BJ (cell line): ENCODE measurements around the gene SPG7. TPM values are rescaled to one million over a fixed set of nuclear protein-coding genes. Genes with fewer than 3 reads are reported as not detected.

Experiments used
- CTCF ChIA-PET: fragments of 350-600 bp; formaldehyde crosslinking; extraction: SDS; loops from one replicate; lab custom pipeline; 2021; ENCODE audit warnings: antibody characterized with exemption, inconsistent platforms; lab: Yijun Ruan, JAX
- POLR2A ChIA-PET: fragments of 300-600 bp; sonication (Branson Sonifier 250); formaldehyde crosslinking; extraction: SDS; loops from one replicate; lab custom pipeline; 2021; ENCODE audit warnings: antibody characterized with exemption; lab: Charles Lee
- DNase-seq: peaks from one replicate; pipeline ENCODE4 v3.0.0-alpha.2; 2011; ENCODE audit warnings: low read depth
- H3K27me3 ChIP-seq: 2 replicates; pipeline ENCODE4 v1.6.0; 2011; ENCODE audit warnings: low read length; ENCODE audit not compliant: control insufficient read depth, insufficient read depth
- H3K36me3 ChIP-seq: 2 replicates; pipeline ENCODE4 v1.5.1; 2011; ENCODE audit warnings: low read length; ENCODE audit not compliant: control insufficient read depth, insufficient read depth
- H3K4me3 ChIP-seq: 2 replicates; pipeline ENCODE4 v1.5.1; 2011; ENCODE audit warnings: low read depth, mild to moderate bottlenecking, control low read depth, low read length
- polyA plus RNA-seq: library from polyadenylated mRNA; depleted of rRNA; stranded (reverse); fragments of >200 nt; gene quantifications from 2 replicates; pipeline ENCODE4 v1.2.3, GENCODE V29; 2011
- TF ChIP-seq, protein P1 (sequence below): IDR thresholded peaks from 2 replicates; pipeline ENCODE4 v1.5.1; 2011; ENCODE audit warnings: low read depth, mild to moderate bottlenecking, control low read depth, inconsistent platforms, low read length, moderate library complexity; ENCODE audit not compliant: insufficient read depth

SPG7 gene
- polyA plus RNA-seq, 1 experiment, result 45.0 TPM

- DNase-seq, result no peak
- TF ChIP-seq, protein P1, sequence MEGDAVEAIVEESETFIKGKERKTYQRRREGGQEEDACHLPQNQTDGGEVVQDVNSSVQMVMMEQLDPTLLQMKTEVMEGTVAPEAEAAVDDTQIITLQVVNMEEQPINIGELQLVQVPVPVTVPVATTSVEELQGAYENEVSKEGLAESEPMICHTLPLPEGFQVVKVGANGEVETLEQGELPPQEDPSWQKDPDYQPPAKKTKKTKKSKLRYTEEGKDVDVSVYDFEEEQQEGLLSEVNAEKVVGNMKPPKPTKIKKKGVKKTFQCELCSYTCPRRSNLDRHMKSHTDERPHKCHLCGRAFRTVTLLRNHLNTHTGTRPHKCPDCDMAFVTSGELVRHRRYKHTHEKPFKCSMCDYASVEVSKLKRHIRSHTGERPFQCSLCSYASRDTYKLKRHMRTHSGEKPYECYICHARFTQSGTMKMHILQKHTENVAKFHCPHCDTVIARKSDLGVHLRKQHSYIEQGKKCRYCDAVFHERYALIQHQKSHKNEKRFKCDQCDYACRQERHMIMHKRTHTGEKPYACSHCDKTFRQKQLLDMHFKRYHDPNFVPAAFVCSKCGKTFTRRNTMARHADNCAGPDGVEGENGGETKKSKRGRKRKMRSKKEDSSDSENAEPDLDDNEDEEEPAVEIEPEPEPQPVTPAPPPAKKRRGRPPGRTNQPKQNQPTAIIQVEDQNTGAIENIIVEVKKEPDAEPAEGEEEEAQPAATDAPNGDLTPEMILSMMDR, result no peak
- ChIA-PET CTCF (interaction anchor here (0.5 to 3.3 kb wide), 13 partner anchors 15 to 285 kb away, joined by 3 to 35 read pairs (median 4); partner anchors contain the start of gene DPEP1), POLR2A (no interaction called here)
- H3K4me3 ChIP-seq, result peak within 1 kb of the TSS; percentile 36
- no peaks in the 10 kb centered on the region for H3K36me3 ChIP-seq
- no peaks in the 10 kb centered on the region for H3K27me3 ChIP-seq
Measured at GRCh38 chr16:89575247-89576152, 67.3 kb downstream of the SPG7 start, which contains the start of gene CPNE7. CPNE7 (plus strand) TSS chr16:89575758; CDS start chr16:89575898, 140 bp downstream.

GRCh38 chr16:89576153-89577054, 68.2 kb downstream of the SPG7 start:
- CTCF ChIA-PET, result interaction anchor here (0.6 to 3.3 kb wide), 11 partner anchors 26 to 284 kb away, joined by 3 to 35 read pairs (median 4); partner anchors contain the start of gene DPEP1
- TF ChIP-seq, protein P1, result no peak

DNA sequence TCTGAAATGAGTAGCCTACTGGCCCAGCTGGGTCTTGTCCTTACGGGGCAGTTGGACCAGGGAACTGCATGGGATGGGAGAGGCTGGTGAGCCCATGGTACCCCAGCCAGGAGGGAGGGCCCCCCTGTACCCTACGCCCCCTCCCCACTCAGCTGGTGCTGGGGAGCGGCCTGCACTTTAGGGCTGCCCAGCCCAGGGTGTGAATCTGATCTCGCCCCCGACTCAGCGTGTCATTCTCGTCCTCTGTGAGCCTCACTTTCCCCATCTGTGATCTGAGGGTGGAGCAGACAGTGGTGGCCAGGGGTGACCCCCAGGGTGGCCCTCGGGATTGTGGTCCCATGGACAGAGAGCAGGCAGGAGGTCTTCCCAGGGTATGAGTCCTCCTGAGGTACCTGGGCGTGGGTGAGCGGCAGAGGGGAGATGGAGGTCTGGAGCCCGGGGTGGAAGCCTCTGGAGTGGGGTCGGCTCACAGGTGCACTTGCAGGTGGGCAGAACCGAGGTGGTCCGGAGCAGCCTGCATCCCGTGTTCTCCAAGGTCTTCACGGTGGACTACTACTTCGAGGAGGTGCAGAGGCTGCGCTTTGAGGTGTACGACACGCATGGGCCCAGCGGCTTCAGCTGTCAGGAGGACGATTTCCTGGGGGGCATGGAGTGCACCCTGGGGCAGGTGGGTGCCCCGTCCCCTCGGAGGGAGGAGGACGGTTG, 69.0 kb downstream of the SPG7 start:
- H3K4me3 ChIP-seq, result no peak overlapping the region
- TF ChIP-seq, protein P1, result no peak

More at GRCh38 chr16:89576153-89577054, 68.2 kb downstream of the SPG7 start:
- Histone ChIP-seq H3K27me3 (no peaks in the 10 kb centered on the region), H3K4me3 (peak overlapping the region; percentile 36), H3K36me3 (no peaks in the 10 kb centered on the region)
- POLR2A ChIA-PET, result no interaction called here
- no peak for DNase-seq

DNA sequence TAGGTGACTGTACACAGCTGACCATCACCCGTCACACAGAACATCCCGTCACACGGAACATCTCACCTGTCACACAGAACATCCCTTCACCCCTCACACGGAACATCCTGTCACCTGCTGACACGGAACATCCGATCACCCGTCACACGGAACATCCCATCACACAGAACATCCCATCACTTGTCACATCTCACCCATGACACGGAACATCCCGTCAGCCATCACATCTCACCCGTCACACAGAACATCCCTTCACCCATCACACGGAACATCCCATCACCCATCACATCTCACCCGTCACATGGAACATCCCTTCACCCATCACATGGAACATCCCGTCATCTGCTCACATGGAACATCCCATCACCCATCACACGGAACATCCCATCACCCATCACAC, 71.1 kb downstream of the SPG7 start:
- DNase-seq, result no peak
- TF ChIP-seq, protein P1, result no peak
- Histone ChIP-seq H3K27me3 (no peaks in the 10 kb centered on the region), H3K36me3 (no peaks in the 10 kb centered on the region), H3K4me3 (no peak overlapping the region)
- POLR2A ChIA-PET, result no interaction called here
- CTCF ChIA-PET, result interaction anchor here (0.7 kb wide), 1 partner anchor 67 kb away, joined by 5 read pairs; no protein-coding TSS in a partner anchor

More for the DNA sequence above, 69.0 kb downstream of the SPG7 start:
- H3K36me3 ChIP-seq, result no peaks in the 10 kb centered on the region
- DNase-seq, result no peak
- no peaks in the 10 kb centered on the region for H3K27me3 ChIP-seq
- ChIA-PET CTCF (interaction anchor here (0.7 to 3.3 kb wide), 4 partner anchors 25 to 64 kb away, joined by 3 to 35 read pairs (median 6); no protein-coding TSS in a partner anchor), POLR2A (no interaction called here)
